ENCODE results near the gene STRN3. TPM values are rescaled to one million over a fixed set of nuclear protein-coding genes. Genes with fewer than 3 reads are reported as not detected.

The STRN3 gene
- total and polyA plus RNA-seq, 10 of the 15 experiments (the other 5 are each of a cell fraction or from before 2014, with no cell fraction given), result 7.8 to 27.9 (median 14.1) TPM

DNA sequence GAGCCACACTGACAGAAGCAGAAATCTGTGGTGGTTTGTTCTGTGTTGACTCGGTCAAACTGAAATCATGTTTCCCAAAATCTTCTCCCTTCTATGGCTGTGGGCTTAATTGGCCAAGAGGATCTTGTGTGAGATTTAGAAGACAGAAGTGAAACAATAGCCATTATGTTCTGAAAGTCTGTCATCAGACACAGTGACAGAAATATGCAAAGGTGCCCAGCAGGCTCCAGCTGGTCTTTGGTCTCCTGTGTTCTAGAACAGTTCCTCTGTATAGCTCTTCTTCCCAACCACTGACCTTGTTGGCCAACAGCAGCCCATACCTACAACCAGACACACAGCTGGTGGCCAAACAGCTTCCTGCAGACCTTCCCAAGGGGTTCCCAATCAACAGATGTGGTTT is 176.8 kb downstream of the STRN3 start:
- peak; percentile 78 for FAIRE-seq
- H3K36me3 ChIP-seq (ENCODE audit: control insufficient read depth in 2 of 2, insufficient read depth in 2 of 2, low read length in 1 of 2), result no peaks in the 10 kb centered on the region
- H3K4me1 ChIP-seq (ENCODE audit: control insufficient read depth, insufficient read depth, low read length), result peaks cover 30% of the 10 kb centered on the region
- 0% methylated on average over 1 of the region's 1 CpG for WGBS (ENCODE audit: insufficient coverage, insufficient replicate concordance, low lambda C conversion rate, missing lambda C conversion rate)
- H3K9ac ChIP-seq (ENCODE audit: control insufficient read depth, insufficient read depth, low read length), result peak overlapping the region; percentile 52; the same call in 1 of the 2 replicates
- POLR2A ChIA-PET, result interaction anchor here (0.5 to 0.7 kb wide), 2 partner anchors 8 to 33 kb away, joined by 4 to 5 read pairs; no protein-coding TSS in a partner anchor
- no peaks in the 10 kb centered on the region for H3K79me2 ChIP-seq (ENCODE audit: control insufficient read depth, insufficient read depth, low read length)
- SMC1A ChIA-PET (ENCODE audit: uncharacterized antibody, unreplicated experiment), result no interaction called here
- in situ Hi-C loops (cut with MboI), result no loop called here
- no peaks in the 10 kb centered on the region for H4K20me1 ChIP-seq (ENCODE audit: control insufficient read depth, insufficient read depth)
- no peaks in the 10 kb centered on the region for H3K27me3 ChIP-seq (replicated peaks in 1 of 2; ENCODE audit: control insufficient read depth in 2 of 2, insufficient read depth in 2 of 2, low read length in 1 of 2)
- peak overlapping the region; percentile 95 for H3K4me2 ChIP-seq (ENCODE audit: control insufficient read depth, insufficient read depth)
- peak overlapping the region; percentile 80 for H2AFZ ChIP-seq (ENCODE audit: control insufficient read depth, low read depth, low read length)
- intact Hi-C loops (cut with micrococcal nuclease; ENCODE audit: unreplicated experiment), result no loop called here
- DNase-seq (ENCODE audit: low read depth, low spot score), result peak; percentile 79
- RAD21 ChIA-PET (ENCODE audit: unreplicated experiment), result no interaction called here
- peak overlapping the region; percentile 72 for H3K27ac ChIP-seq (ENCODE audit: control insufficient read depth, insufficient read depth)
- CTCF ChIA-PET, result interaction anchor here (0.7 to 1.2 kb wide), 3 partner anchors 9 to 169 kb away, joined by 4 to 5 read pairs (median 4); no protein-coding TSS in a partner anchor
- H3K4me3 ChIP-seq, result no peak overlapping the region
- BruUV-seq (replicated peaks), result no TSS peak
- no peaks in the 10 kb centered on the region for H3K9me3 ChIP-seq (replicated peaks; ENCODE audit: control insufficient read depth, insufficient read depth, low read length)
- peak; percentile 94 for ATAC-seq
- TF ChIP-seq SIX5 (IDR thresholded peaks at IDR 0.05; ENCODE audit: low read depth, low read length, severe bottlenecking) (no peak), MTA2 (IDR thresholded peaks at IDR 0.05; ENCODE audit: low read depth) (peak; percentile 81), NFIC (IDR thresholded peaks at IDR 0.05; ENCODE audit: low read depth, low read length) (0 out of 2 replicates have a peak, but pooled peaks have one; percentile 28), RUNX3 (IDR thresholded peaks at IDR 0.05; ENCODE audit: low read length) (peak; percentile 47), SP1 (IDR thresholded peaks at IDR 0.05; ENCODE audit: low read depth, low read length) (no peak), PML (IDR thresholded peaks at IDR 0.05; ENCODE audit: low read length) (no peak), SREBF2 (IDR thresholded peaks at IDR 0.05; ENCODE audit: low read length) (no peak), JUNB (IDR thresholded peaks at IDR 0.05) (no peak), KLF5 (IDR thresholded peaks at IDR 0.05; ENCODE audit: partially characterized antibody) (no peak), WRNIP1 (IDR thresholded peaks at IDR 0.05; ENCODE audit: borderline replicate concordance, low read depth, low read length) (no peak), BCL11A (IDR thresholded peaks at IDR 0.05; ENCODE audit: low read depth, low read length) (peak; percentile 50; the same call in 1 of the 2 replicates), FOXK2 (IDR thresholded peaks at IDR 0.05) (no peak), EED (IDR thresholded peaks at IDR 0.05; ENCODE audit: low read depth) (peak; percentile 72), IKZF2 (IDR thresholded peaks at IDR 0.05) (peak; percentile 81 to 84), CBX5 (IDR thresholded peaks at IDR 0.05; ENCODE audit: low read depth) (no peak), SPI1 (IDR thresholded peaks at IDR 0.05; ENCODE audit: borderline replicate concordance, insufficient read depth, low read depth, low read length) (peak; percentile 85), ZNF622 (IDR thresholded peaks at IDR 0.05) (no peak), MYB (IDR thresholded peaks at IDR 0.05; ENCODE audit: borderline replicate concordance, low read depth, low read length) (no peak)
- TF ChIP-seq, protein P1, sequence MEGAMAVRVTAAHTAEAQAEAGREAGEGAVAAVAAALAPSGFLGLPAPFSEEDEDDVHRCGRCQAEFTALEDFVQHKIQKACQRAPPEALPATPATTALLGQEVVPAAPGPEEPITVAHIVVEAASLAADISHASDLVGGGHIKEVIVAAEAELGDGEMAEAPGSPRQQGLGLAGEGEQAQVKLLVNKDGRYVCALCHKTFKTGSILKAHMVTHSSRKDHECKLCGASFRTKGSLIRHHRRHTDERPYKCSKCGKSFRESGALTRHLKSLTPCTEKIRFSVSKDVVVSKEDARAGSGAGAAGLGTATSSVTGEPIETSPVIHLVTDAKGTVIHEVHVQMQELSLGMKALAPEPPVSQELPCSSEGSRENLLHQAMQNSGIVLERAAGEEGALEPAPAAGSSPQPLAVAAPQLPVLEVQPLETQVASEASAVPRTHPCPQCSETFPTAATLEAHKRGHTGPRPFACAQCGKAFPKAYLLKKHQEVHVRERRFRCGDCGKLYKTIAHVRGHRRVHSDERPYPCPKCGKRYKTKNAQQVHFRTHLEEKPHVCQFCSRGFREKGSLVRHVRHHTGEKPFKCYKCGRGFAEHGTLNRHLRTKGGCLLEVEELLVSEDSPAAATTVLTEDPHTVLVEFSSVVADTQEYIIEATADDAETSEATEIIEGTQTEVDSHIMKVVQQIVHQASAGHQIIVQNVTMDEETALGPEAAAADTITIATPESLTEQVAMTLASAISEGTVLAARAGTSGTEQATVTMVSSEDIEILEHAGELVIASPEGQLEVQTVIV (IDR thresholded peaks at IDR 0.05; ENCODE audit: borderline replicate concordance, partially characterized antibody), result no peak
- TF ChIP-seq, protein P2, sequence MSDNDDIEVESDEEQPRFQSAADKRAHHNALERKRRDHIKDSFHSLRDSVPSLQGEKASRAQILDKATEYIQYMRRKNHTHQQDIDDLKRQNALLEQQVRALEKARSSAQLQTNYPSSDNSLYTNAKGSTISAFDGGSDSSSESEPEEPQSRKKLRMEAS (IDR thresholded peaks at IDR 0.05; ENCODE audit: low read depth, low read length), result no peak
- TF ChIP-seq, protein P3, sequence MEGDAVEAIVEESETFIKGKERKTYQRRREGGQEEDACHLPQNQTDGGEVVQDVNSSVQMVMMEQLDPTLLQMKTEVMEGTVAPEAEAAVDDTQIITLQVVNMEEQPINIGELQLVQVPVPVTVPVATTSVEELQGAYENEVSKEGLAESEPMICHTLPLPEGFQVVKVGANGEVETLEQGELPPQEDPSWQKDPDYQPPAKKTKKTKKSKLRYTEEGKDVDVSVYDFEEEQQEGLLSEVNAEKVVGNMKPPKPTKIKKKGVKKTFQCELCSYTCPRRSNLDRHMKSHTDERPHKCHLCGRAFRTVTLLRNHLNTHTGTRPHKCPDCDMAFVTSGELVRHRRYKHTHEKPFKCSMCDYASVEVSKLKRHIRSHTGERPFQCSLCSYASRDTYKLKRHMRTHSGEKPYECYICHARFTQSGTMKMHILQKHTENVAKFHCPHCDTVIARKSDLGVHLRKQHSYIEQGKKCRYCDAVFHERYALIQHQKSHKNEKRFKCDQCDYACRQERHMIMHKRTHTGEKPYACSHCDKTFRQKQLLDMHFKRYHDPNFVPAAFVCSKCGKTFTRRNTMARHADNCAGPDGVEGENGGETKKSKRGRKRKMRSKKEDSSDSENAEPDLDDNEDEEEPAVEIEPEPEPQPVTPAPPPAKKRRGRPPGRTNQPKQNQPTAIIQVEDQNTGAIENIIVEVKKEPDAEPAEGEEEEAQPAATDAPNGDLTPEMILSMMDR (IDR thresholded peaks at IDR 0.05 in 2 of 3, conservative IDR thresholded peaks at IDR 0.05 in 1 of 3; ENCODE audit: control insufficient read depth in 2 of 3, extremely low read depth in 1 of 3, insufficient read depth in 1 of 3, low read depth in 3 of 3, low read length in 3 of 3), result no peak
- TF ChIP-seq, protein P4, sequence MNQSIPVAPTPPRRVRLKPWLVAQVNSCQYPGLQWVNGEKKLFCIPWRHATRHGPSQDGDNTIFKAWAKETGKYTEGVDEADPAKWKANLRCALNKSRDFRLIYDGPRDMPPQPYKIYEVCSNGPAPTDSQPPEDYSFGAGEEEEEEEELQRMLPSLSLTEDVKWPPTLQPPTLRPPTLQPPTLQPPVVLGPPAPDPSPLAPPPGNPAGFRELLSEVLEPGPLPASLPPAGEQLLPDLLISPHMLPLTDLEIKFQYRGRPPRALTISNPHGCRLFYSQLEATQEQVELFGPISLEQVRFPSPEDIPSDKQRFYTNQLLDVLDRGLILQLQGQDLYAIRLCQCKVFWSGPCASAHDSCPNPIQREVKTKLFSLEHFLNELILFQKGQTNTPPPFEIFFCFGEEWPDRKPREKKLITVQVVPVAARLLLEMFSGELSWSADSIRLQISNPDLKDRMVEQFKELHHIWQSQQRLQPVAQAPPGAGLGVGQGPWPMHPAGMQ (IDR thresholded peaks at IDR 0.05; ENCODE audit: borderline replicate concordance), result no peak
